ENCODE results near the gene TPCN1. TPM values are rescaled to one million over a fixed set of nuclear protein-coding genes. Genes with fewer than 3 reads are reported as not detected.

Gene TPCN1
- total RNA-seq, 1 experiment from 2014 or later = 13.5 TPM

DNA sequence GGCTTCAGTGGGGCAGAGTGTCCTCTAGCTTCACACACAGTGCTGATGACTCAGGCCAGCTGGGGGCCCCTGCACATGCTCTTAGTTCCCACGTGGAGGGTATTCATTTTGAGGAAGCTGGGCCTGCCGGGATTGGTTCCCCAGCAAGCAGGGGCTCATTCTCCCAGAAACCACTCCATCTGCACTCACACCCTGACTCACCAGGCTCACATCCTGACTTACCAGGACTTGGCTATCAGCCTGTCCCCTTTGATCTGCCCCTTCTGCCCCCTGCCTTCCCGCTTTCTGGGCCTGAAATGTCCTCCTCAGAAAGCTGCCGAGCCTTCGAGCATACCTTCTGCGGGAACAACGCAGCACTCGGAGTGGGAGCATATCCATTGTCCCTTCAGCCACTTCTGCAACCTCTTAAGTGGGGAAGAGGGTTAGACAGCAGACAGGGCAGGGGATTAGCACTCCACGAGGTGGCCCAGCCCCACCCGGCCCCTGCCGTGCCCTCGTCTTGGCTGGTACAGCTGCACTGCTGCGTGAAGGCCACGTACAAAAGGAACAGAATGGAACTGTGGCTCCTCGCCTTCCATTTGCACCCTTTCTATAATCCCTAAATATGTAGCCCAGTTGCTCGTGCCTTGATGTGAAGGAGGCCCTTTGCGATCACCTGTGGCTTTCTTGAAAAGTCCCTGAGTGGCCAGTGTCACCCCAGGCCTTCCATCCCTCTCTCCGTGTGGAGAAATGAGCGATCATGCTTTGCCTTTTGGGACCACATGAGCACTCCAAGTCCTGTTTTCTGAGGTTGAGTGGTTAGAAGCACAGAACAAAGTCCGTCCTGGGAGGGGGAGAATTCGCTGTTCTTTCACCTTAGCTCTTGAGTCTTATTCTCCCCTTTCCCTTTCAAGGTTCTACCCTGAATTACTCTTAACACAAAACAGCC is 26.1 kb downstream of the TPCN1 start:
- no peaks in the 10 kb centered on the region for H3K23me2 ChIP-seq (ENCODE audit: insufficient read length, low read depth, low read length, poor library complexity, severe bottlenecking)
- no peak overlapping the region for H3K4me2 ChIP-seq (ENCODE audit: insufficient read depth, insufficient read length, low read length)
- H4K8ac ChIP-seq (replicated peaks; ENCODE audit: insufficient read length, low read depth, low read length) = no peak overlapping the region
- H3K4me1 ChIP-seq (ENCODE audit: insufficient read depth, low read length) = peaks cover 9% of the 10 kb centered on the region; the same call in 1 of the 2 replicates
- no peak overlapping the region for H2AK5ac ChIP-seq (ENCODE audit: insufficient read length, low read length)
- peak overlapping the region; percentile 8 for H4K5ac ChIP-seq (ENCODE audit: insufficient read length, low read depth, low read length)
- TF ChIP-seq, protein P1, sequence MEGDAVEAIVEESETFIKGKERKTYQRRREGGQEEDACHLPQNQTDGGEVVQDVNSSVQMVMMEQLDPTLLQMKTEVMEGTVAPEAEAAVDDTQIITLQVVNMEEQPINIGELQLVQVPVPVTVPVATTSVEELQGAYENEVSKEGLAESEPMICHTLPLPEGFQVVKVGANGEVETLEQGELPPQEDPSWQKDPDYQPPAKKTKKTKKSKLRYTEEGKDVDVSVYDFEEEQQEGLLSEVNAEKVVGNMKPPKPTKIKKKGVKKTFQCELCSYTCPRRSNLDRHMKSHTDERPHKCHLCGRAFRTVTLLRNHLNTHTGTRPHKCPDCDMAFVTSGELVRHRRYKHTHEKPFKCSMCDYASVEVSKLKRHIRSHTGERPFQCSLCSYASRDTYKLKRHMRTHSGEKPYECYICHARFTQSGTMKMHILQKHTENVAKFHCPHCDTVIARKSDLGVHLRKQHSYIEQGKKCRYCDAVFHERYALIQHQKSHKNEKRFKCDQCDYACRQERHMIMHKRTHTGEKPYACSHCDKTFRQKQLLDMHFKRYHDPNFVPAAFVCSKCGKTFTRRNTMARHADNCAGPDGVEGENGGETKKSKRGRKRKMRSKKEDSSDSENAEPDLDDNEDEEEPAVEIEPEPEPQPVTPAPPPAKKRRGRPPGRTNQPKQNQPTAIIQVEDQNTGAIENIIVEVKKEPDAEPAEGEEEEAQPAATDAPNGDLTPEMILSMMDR (conservative IDR thresholded peaks at IDR 0.05) = no peak
- Mint-ChIP-seq H3K9me3 (no peaks in the 10 kb centered on the region), H3K4me3 (no peak overlapping the region; a peak in 1 of 5 replicates), H3K4me1 (peaks cover 42 to 46% of the 10 kb centered on the region in 2 experiments), H3K27ac (peak overlapping the region; percentile 14 to 98 (median 62); a peak in 6 of 7 replicates), H3K36me3 (ENCODE audit: insufficient read depth in 1 of 3, low read depth in 3 of 3) (peaks cover 5 to 13% (median 7%) of the 10 kb centered on the region in 3 experiments; a peak in 6 of 7 replicates), H3K27me3 (ENCODE audit: low read depth) (no peaks in the 10 kb centered on the region; the same call in none of the 2 replicates)
- no peaks in the 10 kb centered on the region for H3K27me3 ChIP-seq (ENCODE audit: insufficient read depth, low read length)
- H3K14ac ChIP-seq (ENCODE audit: insufficient read depth, low read length) = peak overlapping the region; percentile 89
- no peak overlapping the region for H2BK12ac ChIP-seq (ENCODE audit: insufficient read length, low read depth, low read length)
- no peak overlapping the region for H2BK120ac ChIP-seq (ENCODE audit: low read depth, low read length, poor library complexity, severe bottlenecking)
- H2BK15ac ChIP-seq (ENCODE audit: low read depth, low read length) = no peak overlapping the region; the same call in 1 of the 2 replicates
- H3K23ac ChIP-seq (ENCODE audit: insufficient read length, low read depth, low read length) = no peak overlapping the region
- H4K20me1 ChIP-seq (ENCODE audit: control insufficient read depth, insufficient read depth, insufficient read length) = no peaks in the 10 kb centered on the region
- no peak overlapping the region for H3K27ac ChIP-seq (ENCODE audit: insufficient read length, low read depth, low read length)
- H4K91ac ChIP-seq (ENCODE audit: insufficient read length, low read depth, low read length) = peak overlapping the region; percentile 79
- H3K9ac ChIP-seq (ENCODE audit: extremely low read depth, insufficient read length, low read length) = no peak overlapping the region
- no peak overlapping the region for H2BK5ac ChIP-seq (ENCODE audit: insufficient read length, low read length)
- H3K18ac ChIP-seq (ENCODE audit: insufficient read length, low read depth, low read length) = peak overlapping the region; percentile 45
- no peaks in the 10 kb centered on the region for H3K9me3 ChIP-seq (ENCODE audit: control insufficient read depth, low read depth, low read length)
- H3K79me1 ChIP-seq (ENCODE audit: insufficient read depth, low read depth, low read length, poor library complexity, severe bottlenecking) = no peaks in the 10 kb centered on the region
- H3K56ac ChIP-seq (ENCODE audit: insufficient read length, low read depth, low read length) = no peak overlapping the region
- H3T11ph ChIP-seq (ENCODE audit: low read length) = no peak overlapping the region
- WGBS (ENCODE audit: extremely low coverage, insufficient read length, low lambda C conversion rate) = no CpG with 5 or more reads among the region's 21 CpGs
- H2BK20ac ChIP-seq (ENCODE audit: low read depth, low read length, poor library complexity, severe bottlenecking) = no peak overlapping the region
- H3K79me2 ChIP-seq (ENCODE audit: insufficient read depth, low read length) = no peaks in the 10 kb centered on the region
- DNase-seq = no peak
- peak overlapping the region; percentile 62; the same call in 1 of the 2 replicates for H3K4ac ChIP-seq (ENCODE audit: low read depth, low read length)
- H2AFZ ChIP-seq (ENCODE audit: low read length) = no peak overlapping the region

Measured in H9 (cell line).